GM12878 (cell line): ENCODE results near the gene ADGRD1. TPM values are rescaled to one million over a fixed set of nuclear protein-coding genes. Genes with fewer than 3 reads are reported as not detected.

Experiments
- ATAC-seq: fragments of 200-7000 bp; cut with Tn5 transposase; 3 replicates; pipeline ENCODE4 v1.9.1; 2020; ENCODE audit warnings: mild to moderate bottlenecking, moderate library complexity
- BruUV-seq: library from RNA; stranded (reverse); fragments of 400-500 nt; replicated peaks from 2 replicates; lab custom pipeline; 2021; lab: Mats Ljungman, UMichigan
- CTCF ChIA-PET: fragments of 300-600 bp; sonication (Branson Sonifier 250); formaldehyde crosslinking; extraction: SDS; loops from one replicate; lab custom pipeline; 2021; ENCODE audit warnings: inconsistent platforms; lab: Yijun Ruan, JAX
- POLR2A ChIA-PET: fragments of 350-600 bp; formaldehyde crosslinking; extraction: SDS; loops from one replicate; lab custom pipeline; 2021; ENCODE audit warnings: inconsistent platforms; lab: Charles Lee
- RAD21 ChIA-PET: fragments of 300-600 bp; sonication (Branson Sonifier 250); formaldehyde crosslinking; loops from one replicate; lab custom pipeline; 2023; ENCODE audit warnings: antibody characterized with exemption; ENCODE audit not compliant: unreplicated experiment; lab: Charles Lee
- SMC1A ChIA-PET: fragments of 300-600 bp; sonication (Branson Sonifier 250); formaldehyde crosslinking; loops from one replicate; lab custom pipeline; 2023; ENCODE audit not compliant: unreplicated experiment, uncharacterized antibody; lab: Charles Lee
- DNase-seq: peaks from one replicate; pipeline ENCODE4 v3.0.0-alpha.2; 2011; ENCODE audit warnings: low read depth, low spot score
- FAIRE-seq: peaks from 3 replicates; lab custom pipeline; 2011; peaks lifted over from hg19 to GRCh38; lab: Jason Lieb, UNC
- H2AFZ ChIP-seq: 2 replicates; pipeline ENCODE4 v1.6.0; 2011; ENCODE audit warnings: low read depth, low read length, control low read depth; ENCODE audit not compliant: control insufficient read depth
- H3K27ac ChIP-seq: 2 replicates; pipeline ENCODE4 v1.5.1; 2011; ENCODE audit warnings: control low read depth; ENCODE audit not compliant: control insufficient read depth, insufficient read depth
- H3K27me3 ChIP-seq, 2 experiments: replicated peaks in 1 of 2; 2 replicates each; pipeline versions ENCODE4 v1.6.0 to v1.6.1; 2011; ENCODE audit warnings: low read length in 1 of 2; ENCODE audit not compliant: control insufficient read depth in 2 of 2, insufficient read depth in 2 of 2
- H3K36me3 ChIP-seq, 2 experiments: 2 replicates each; pipeline ENCODE4 v1.5.1; 2011; ENCODE audit warnings: low read length in 1 of 2; ENCODE audit not compliant: control insufficient read depth in 2 of 2, insufficient read depth in 2 of 2
- H3K4me1 ChIP-seq: 2 replicates; pipeline ENCODE4 v1.6.1; 2011; ENCODE audit warnings: mild to moderate bottlenecking, low read length, moderate library complexity, mixed read lengths; ENCODE audit not compliant: control insufficient read depth, insufficient read depth
- H3K4me2 ChIP-seq: 2 replicates; pipeline ENCODE4 v1.6.0; 2011; ENCODE audit warnings: control low read depth; ENCODE audit not compliant: control insufficient read depth, insufficient read depth
- H3K4me3 ChIP-seq: fragments of 200-600 bp; sonication (generic); 2 replicates; pipeline ENCODE4 v1.5.1; 2016
- H3K79me2 ChIP-seq: 2 replicates; pipeline ENCODE4 v1.6.0; 2011; ENCODE audit warnings: low read length; ENCODE audit not compliant: control insufficient read depth, insufficient read depth
- H3K9ac ChIP-seq: 2 replicates; pipeline ENCODE4 v1.8.0; 2011; ENCODE audit warnings: low read length, control low read depth, mixed read lengths; ENCODE audit not compliant: control insufficient read depth, insufficient read depth
- H3K9me3 ChIP-seq: replicated peaks from 3 replicates; pipeline ENCODE4 v1.5.1; 2011; ENCODE audit warnings: mild to moderate bottlenecking, low read length; ENCODE audit not compliant: control insufficient read depth, insufficient read depth
- H4K20me1 ChIP-seq: 2 replicates; pipeline ENCODE4 v1.6.0; 2011; ENCODE audit not compliant: control insufficient read depth, insufficient read depth
- ASH2L ChIP-seq: fragments of 300-600, 200-600 bp; sonication (generic); IDR thresholded peaks from 2 replicates; pipeline ENCODE4 v1.6.1; 2017; ENCODE audit warnings: low read depth, mild to moderate bottlenecking, borderline replicate concordance
- BACH1 ChIP-seq: fragments of 450-650 bp; IDR thresholded peaks from 2 replicates; pipeline ENCODE4 v1.6.1; 2017; ENCODE audit warnings: mild to moderate bottlenecking, borderline replicate concordance
- CHD1 ChIP-seq: IDR thresholded peaks from 2 replicates; pipeline ENCODE4 v1.6.1; 2012; ENCODE audit warnings: low read depth, low read length, improper control_type of control experiment
- CHD4 ChIP-seq: fragments of 200-600 bp; sonication (generic); IDR thresholded peaks from 2 replicates; pipeline ENCODE4 v1.6.1; 2016; ENCODE audit warnings: mild to moderate bottlenecking
- EED ChIP-seq: sonication (generic); IDR thresholded peaks from 2 replicates; pipeline ENCODE4 v1.6.1; 2016; ENCODE audit warnings: antibody characterized with exemption, low read depth
- FOXM1 ChIP-seq: IDR thresholded peaks from 2 replicates; pipeline ENCODE4 v1.6.1; 2012; ENCODE audit warnings: low read depth, mild to moderate bottlenecking, inconsistent platforms, low read length, moderate library complexity
- JUND ChIP-seq: IDR thresholded peaks from 2 replicates; pipeline ENCODE4 v1.6.1; 2012; ENCODE audit warnings: low read depth, mild to moderate bottlenecking, low read length, improper control_type of control experiment, moderate library complexity
- RFX5 ChIP-seq: IDR thresholded peaks from 2 replicates; pipeline ENCODE4 v1.6.1; 2011; ENCODE audit warnings: low read depth, low read length, improper control_type of control experiment
- STAT1 ChIP-seq: fragments of 450-650 bp; conservative IDR thresholded peaks from 2 replicates; pipeline ENCODE4 v1.6.1; 2014; ENCODE audit warnings: antibody characterized with exemption, mild to moderate bottlenecking
- TARDBP ChIP-seq: IDR thresholded peaks from 2 replicates; pipeline ENCODE4 v1.6.1; 2016; ENCODE audit warnings: borderline replicate concordance
- WGBS: methylation state at CpG from one replicate; pipeline ENCODE4 v1.1.6; 2016; ENCODE audit warnings: low lambda C conversion rate; ENCODE audit not compliant: insufficient replicate concordance, insufficient coverage; ENCODE audit errors: missing lambda C conversion rate; 5-methylcytosine and 5-hydroxymethylcytosine counted together
- in situ Hi-C: fragments of 300-500 bp; cut with MboI; formaldehyde crosslinking; loops from 9 replicates; pipeline ENCODE4 v1.14.3; 2018; ENCODE audit warnings: mixed read lengths
- intact Hi-C: fragments of 100-400 bp; cut with micrococcal nuclease; formaldehyde crosslinking; loops from one replicate; pipeline ENCODE4 v1.14.2; 2022; ENCODE audit not compliant: unreplicated experiment
- polyA plus RNA-seq, 11 experiments: library from polyadenylated mRNA; depleted of rRNA in 4 of 11; unstranded in 6 of 11; stranded (reverse) in 5 of 11; fragments of >200 nt; fragmentation: Nextera tagmentation in 4 of 11; fragmentation: Illumina TruSeq in 1 of 11; extraction: Ambion mirVana in 4 of 11; extraction: Trizol in 1 of 11; gene quantifications; 1 replicate in 1 of 11; 2 replicates in 10 of 11; pipeline versions ENCODE4 v1.2.1 to v1.2.3, GENCODE V29; 2011 to 2016; ENCODE audit warnings: inconsistent platforms in 2 of 11, missing spikeins in 2 of 11, low read depth in 1 of 11
- total RNA-seq, 4 experiments: library from RNA; depleted of rRNA in 3 of 4; stranded (reverse); fragments of >200 nt in 3 of 4; fragmentation: Illumina TruSeq in 1 of 4; extraction: Trizol in 1 of 4; gene quantifications; 2 replicates each; pipeline versions ENCODE4 v1.2.1 to v1.2.3, GENCODE V29; 2013 to 2021
- TF ChIP-seq, protein P1 (sequence below): fragments of 450-650 bp; IDR thresholded peaks from 2 replicates; pipeline ENCODE4 v1.6.1; 2016; ENCODE audit warnings: mild to moderate bottlenecking, moderate library complexity, borderline replicate concordance
- TF ChIP-seq, protein P2 (sequence below): fragments of 450-650 bp; IDR thresholded peaks from 2 replicates; pipeline ENCODE4 v1.6.1; 2018; ENCODE audit warnings: mild to moderate bottlenecking, low read depth, moderate library complexity; ENCODE audit not compliant: partially characterized antibody
- TF ChIP-seq, protein P3 (sequence below): fragments of 450-650 bp; IDR thresholded peaks from 2 replicates; pipeline ENCODE4 v1.6.1; 2017; ENCODE audit warnings: borderline replicate concordance
- TF ChIP-seq, protein P4 (sequence below): IDR thresholded peaks from 2 replicates; pipeline ENCODE4 v1.6.1; 2012; ENCODE audit warnings: low read depth, low read length, improper control_type of control experiment
- TF ChIP-seq, protein P5 (sequence below): fragments of 450-650 bp; IDR thresholded peaks from 2 replicates; pipeline ENCODE4 v1.6.1; 2014; ENCODE audit warnings: mild to moderate bottlenecking

The ADGRD1 gene
- total and polyA plus RNA-seq, 10 of the 15 experiments (the other 5 are each of a cell fraction or from before 2014, with no cell fraction given), result 0.15 to 12.7 (median 1.2) TPM

DNA sequence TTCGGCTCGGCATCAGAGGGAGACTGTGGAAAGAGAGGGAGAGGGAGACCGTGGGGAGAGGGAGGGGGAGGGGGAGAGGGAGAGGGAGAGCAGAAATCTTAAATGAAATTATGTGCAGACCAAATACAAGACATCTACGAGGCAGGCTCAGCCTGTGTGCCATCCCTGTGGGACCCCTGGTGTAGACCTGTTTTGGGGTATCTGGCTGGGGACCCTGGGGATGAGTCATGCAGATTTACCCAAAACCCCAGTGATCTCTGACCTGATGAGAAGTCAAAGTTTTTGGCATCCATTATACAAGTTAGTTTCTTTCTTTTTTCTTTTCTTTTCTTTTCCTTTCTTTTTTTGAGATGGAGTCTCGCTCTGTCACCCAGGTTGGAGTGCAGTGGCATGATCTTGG lies 44.4 kb downstream of the ADGRD1 start:
- Histone ChIP-seq H3K4me1 (peaks cover 12% of the 10 kb centered on the region), H2AFZ (no peak overlapping the region), H3K9me3 (no peaks in the 10 kb centered on the region; the same call in 1 of the 3 replicates), H3K27ac (no peak overlapping the region), H3K36me3 (no peaks in the 10 kb centered on the region), H3K9ac (no peak overlapping the region), H3K4me3 (no peak overlapping the region), H3K27me3 (no peaks in the 10 kb centered on the region), H3K79me2 (no peaks in the 10 kb centered on the region), H3K4me2 (no peak overlapping the region), H4K20me1 (no peaks in the 10 kb centered on the region)
- DNase-seq (no peak), ATAC-seq (no peak), FAIRE-seq (no peak)
- BruUV-seq, result no TSS peak
- in situ Hi-C loops (no loop called here), intact Hi-C loops (no loop called here)
- ChIA-PET POLR2A (no interaction called here), SMC1A (no interaction called here), CTCF (interaction anchor here (1.5 kb wide), 1 partner anchor 172 kb away, joined by 3 read pairs; no protein-coding TSS in a partner anchor), RAD21 (interaction anchor here (1.7 kb wide), 1 partner anchor 127 kb away, joined by 4 read pairs; no protein-coding TSS in a partner anchor)
- 50% methylated on average over 2 of the region's 5 CpGs for WGBS
- TF ChIP-seq BACH1, result no peak
- no peak for TF ChIP-seq CHD1
- TF ChIP-seq, protein P1, sequence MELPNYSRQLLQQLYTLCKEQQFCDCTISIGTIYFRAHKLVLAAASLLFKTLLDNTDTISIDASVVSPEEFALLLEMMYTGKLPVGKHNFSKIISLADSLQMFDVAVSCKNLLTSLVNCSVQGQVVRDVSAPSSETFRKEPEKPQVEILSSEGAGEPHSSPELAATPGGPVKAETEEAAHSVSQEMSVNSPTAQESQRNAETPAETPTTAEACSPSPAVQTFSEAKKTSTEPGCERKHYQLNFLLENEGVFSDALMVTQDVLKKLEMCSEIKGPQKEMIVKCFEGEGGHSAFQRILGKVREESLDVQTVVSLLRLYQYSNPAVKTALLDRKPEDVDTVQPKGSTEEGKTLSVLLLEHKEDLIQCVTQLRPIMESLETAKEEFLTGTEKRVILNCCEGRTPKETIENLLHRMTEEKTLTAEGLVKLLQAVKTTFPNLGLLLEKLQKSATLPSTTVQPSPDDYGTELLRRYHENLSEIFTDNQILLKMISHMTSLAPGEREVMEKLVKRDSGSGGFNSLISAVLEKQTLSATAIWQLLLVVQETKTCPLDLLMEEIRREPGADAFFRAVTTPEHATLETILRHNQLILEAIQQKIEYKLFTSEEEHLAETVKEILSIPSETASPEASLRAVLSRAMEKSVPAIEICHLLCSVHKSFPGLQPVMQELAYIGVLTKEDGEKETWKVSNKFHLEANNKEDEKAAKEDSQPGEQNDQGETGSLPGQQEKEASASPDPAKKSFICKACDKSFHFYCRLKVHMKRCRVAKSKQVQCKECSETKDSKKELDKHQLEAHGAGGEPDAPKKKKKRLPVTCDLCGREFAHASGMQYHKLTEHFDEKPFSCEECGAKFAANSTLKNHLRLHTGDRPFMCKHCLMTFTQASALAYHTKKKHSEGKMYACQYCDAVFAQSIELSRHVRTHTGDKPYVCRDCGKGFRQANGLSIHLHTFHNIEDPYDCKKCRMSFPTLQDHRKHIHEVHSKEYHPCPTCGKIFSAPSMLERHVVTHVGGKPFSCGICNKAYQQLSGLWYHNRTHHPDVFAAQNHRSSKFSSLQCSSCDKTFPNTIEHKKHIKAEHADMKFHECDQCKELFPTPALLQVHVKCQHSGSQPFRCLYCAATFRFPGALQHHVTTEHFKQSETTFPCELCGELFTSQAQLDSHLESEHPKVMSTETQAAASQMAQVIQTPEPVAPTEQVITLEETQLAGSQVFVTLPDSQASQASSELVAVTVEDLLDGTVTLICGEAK, result no peak
- no peak for TF ChIP-seq ASH2L
- no peak for TF ChIP-seq STAT1
- TF ChIP-seq, protein P2, sequence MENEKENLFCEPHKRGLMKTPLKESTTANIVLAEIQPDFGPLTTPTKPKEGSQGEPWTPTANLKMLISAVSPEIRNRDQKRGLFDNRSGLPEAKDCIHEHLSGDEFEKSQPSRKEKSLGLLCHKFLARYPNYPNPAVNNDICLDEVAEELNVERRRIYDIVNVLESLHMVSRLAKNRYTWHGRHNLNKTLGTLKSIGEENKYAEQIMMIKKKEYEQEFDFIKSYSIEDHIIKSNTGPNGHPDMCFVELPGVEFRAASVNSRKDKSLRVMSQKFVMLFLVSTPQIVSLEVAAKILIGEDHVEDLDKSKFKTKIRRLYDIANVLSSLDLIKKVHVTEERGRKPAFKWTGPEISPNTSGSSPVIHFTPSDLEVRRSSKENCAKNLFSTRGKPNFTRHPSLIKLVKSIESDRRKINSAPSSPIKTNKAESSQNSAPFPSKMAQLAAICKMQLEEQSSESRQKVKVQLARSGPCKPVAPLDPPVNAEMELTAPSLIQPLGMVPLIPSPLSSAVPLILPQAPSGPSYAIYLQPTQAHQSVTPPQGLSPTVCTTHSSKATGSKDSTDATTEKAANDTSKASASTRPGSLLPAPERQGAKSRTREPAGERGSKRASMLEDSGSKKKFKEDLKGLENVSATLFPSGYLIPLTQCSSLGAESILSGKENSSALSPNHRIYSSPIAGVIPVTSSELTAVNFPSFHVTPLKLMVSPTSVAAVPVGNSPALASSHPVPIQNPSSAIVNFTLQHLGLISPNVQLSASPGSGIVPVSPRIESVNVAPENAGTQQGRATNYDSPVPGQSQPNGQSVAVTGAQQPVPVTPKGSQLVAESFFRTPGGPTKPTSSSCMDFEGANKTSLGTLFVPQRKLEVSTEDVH, result no peak
- TF ChIP-seq, protein P3, sequence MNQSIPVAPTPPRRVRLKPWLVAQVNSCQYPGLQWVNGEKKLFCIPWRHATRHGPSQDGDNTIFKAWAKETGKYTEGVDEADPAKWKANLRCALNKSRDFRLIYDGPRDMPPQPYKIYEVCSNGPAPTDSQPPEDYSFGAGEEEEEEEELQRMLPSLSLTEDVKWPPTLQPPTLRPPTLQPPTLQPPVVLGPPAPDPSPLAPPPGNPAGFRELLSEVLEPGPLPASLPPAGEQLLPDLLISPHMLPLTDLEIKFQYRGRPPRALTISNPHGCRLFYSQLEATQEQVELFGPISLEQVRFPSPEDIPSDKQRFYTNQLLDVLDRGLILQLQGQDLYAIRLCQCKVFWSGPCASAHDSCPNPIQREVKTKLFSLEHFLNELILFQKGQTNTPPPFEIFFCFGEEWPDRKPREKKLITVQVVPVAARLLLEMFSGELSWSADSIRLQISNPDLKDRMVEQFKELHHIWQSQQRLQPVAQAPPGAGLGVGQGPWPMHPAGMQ, result no peak
- TF ChIP-seq RFX5, result no peak
- TF ChIP-seq, protein P4, sequence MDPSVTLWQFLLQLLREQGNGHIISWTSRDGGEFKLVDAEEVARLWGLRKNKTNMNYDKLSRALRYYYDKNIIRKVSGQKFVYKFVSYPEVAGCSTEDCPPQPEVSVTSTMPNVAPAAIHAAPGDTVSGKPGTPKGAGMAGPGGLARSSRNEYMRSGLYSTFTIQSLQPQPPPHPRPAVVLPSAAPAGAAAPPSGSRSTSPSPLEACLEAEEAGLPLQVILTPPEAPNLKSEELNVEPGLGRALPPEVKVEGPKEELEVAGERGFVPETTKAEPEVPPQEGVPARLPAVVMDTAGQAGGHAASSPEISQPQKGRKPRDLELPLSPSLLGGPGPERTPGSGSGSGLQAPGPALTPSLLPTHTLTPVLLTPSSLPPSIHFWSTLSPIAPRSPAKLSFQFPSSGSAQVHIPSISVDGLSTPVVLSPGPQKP, result no peak
- TF ChIP-seq FOXM1, result no peak
- TF ChIP-seq EED, result no peak
- TF ChIP-seq CHD4, result no peak
- TF ChIP-seq, protein P5, sequence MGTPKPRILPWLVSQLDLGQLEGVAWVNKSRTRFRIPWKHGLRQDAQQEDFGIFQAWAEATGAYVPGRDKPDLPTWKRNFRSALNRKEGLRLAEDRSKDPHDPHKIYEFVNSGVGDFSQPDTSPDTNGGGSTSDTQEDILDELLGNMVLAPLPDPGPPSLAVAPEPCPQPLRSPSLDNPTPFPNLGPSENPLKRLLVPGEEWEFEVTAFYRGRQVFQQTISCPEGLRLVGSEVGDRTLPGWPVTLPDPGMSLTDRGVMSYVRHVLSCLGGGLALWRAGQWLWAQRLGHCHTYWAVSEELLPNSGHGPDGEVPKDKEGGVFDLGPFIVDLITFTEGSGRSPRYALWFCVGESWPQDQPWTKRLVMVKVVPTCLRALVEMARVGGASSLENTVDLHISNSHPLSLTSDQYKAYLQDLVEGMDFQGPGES, result no peak
- no peak for TF ChIP-seq TARDBP
- TF ChIP-seq JUND, result no peak
